GM21619 (cell line): ENCODE measurements around the gene SPDL1.

Source experiments
- ATAC-seq: cut with Tn5 transposase; IDR thresholded peaks from one replicate; pipeline ENCODE4 v1.9.1; 2021; ENCODE audit not compliant: unreplicated experiment

SPDL1 gene, protein sequence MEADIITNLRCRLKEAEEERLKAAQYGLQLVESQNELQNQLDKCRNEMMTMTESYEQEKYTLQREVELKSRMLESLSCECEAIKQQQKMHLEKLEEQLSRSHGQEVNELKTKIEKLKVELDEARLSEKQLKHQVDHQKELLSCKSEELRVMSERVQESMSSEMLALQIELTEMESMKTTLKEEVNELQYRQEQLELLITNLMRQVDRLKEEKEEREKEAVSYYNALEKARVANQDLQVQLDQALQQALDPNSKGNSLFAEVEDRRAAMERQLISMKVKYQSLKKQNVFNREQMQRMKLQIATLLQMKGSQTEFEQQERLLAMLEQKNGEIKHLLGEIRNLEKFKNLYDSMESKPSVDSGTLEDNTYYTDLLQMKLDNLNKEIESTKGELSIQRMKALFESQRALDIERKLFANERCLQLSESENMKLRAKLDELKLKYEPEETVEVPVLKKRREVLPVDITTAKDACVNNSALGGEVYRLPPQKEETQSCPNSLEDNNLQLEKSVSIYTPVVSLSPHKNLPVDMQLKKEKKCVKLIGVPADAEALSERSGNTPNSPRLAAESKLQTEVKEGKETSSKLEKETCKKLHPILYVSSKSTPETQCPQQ

GRCh38 chr5:169583424-169584220 lies at the start of gene SPDL1:
Gene SPDL1 (plus strand): TSS chr5:169583773. CDS start chr5:169588417, 4,644 bp downstream.
- peak; percentile 87 for ATAC-seq

- ATAC-seq: no peak
Observed at GRCh38 chr5:169534311-169534880, 49.2 kb upstream of the SPDL1 start.

GRCh38 chr5:169534939-169535338 lies 48.6 kb upstream of the SPDL1 start:
- ATAC-seq: no peak

- ATAC-seq: no peak
Observed at GRCh38 chr5:169538944-169539343, 44.6 kb upstream of the SPDL1 start.

GRCh38 chr5:169542811-169543210 lies 40.8 kb upstream of the SPDL1 start:
- no peak for ATAC-seq

- no peak for ATAC-seq
Observed at GRCh38 chr5:169544264-169544950, 39.2 kb upstream of the SPDL1 start.

GRCh38 chr5:169545762-169546161 lies 37.8 kb upstream of the SPDL1 start:
- ATAC-seq: peak; percentile 70

DNA sequence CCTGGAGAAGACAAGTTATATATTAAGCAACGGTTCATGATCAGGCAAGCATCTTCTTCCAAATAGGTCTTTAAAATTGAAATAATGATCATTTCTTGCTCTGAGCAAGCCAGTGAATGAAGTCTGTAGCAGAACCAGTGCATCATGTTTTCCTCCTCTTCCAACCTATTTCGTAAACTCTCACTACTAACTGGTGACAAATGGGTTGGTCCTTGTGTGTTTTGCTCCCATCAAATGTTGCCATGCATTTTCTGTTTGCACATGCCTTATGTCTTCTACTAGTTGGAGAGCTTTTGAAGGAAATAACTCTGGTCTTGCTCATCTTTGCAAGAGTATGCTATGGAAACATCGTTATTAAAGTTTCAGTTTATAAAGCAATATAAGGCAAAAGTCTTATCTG lies 37.2 kb upstream of the SPDL1 start:
- ATAC-seq: no peak

- ATAC-seq: no peak
Observed at GRCh38 chr5:169547508-169547907, 36.1 kb upstream of the SPDL1 start.

- ATAC-seq: no peak
Observed at GRCh38 chr5:169548315-169548714, 35.3 kb upstream of the SPDL1 start.

- no peak for ATAC-seq
Observed at GRCh38 chr5:169549453-169550100, 34.0 kb upstream of the SPDL1 start.

DNA sequence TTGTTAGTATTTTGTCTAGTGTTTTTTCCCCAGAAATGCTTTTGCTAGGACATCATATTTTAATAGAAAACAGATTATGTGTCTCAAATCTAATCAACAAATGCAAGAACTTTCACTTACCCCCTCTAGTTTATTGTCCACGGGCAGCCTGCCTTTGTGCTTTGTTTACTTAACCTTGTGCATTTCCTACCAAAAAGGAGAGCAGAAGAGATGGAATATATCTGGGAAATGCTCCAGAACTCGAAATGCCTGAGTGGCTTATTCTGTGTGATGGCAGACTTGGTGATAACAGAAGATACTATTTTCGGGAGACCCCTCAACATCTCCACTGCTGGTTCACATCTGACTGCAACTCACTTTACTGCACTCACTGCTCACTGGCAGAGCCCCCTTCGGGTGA lies 33.3 kb upstream of the SPDL1 start:
- ATAC-seq: no peak

GRCh38 chr5:169551146-169551545 lies 32.4 kb upstream of the SPDL1 start:
- ATAC-seq: no peak

DNA sequence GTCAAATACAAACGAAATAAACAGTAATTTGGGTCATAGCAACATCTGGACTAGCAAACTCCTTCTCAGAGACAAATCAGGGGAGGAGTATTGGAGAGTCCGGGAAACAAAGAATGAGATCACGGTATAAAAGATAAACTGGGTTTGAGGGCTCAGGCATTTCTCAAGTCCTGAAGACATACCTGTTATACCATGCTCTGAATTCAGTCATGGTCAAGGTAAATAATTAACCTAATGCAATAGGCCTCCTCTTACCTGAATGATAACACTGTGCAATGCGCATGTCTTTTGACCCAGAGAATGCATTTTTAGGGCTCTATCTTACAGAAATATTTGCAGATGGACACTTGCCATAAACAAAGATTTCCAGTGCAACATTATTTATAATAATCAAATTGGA lies 31.9 kb upstream of the SPDL1 start:
- ATAC-seq: no peak

GRCh38 chr5:169554251-169554650 lies 29.3 kb upstream of the SPDL1 start:
- peak; percentile 78 for ATAC-seq

- ATAC-seq: no peak
Observed at GRCh38 chr5:169557838-169558237, 25.7 kb upstream of the SPDL1 start.

- no peak for ATAC-seq
Observed at GRCh38 chr5:169561893-169562292, 21.7 kb upstream of the SPDL1 start.

- ATAC-seq: no peak
Observed at GRCh38 chr5:169563369-169563768, 20.2 kb upstream of the SPDL1 start.

DNA sequence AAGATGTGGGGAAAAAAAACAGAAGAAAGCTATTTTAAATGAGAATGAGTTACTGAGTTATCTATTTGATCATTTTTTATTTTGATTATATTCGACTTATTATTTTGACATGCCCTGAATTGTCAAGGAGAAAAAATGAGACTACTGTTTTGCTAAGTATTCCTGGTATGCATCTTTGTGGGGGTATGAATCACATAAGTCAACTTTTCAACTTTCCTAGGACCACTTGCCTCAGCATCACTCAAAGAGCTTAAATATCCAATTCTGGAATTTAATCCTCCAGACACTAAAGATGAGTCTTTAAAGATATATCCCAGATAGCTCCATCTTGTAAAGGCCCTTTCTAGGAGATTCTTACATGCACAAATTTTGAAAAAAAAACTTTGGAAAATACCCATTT lies 17.4 kb upstream of the SPDL1 start:
- no peak for ATAC-seq

DNA sequence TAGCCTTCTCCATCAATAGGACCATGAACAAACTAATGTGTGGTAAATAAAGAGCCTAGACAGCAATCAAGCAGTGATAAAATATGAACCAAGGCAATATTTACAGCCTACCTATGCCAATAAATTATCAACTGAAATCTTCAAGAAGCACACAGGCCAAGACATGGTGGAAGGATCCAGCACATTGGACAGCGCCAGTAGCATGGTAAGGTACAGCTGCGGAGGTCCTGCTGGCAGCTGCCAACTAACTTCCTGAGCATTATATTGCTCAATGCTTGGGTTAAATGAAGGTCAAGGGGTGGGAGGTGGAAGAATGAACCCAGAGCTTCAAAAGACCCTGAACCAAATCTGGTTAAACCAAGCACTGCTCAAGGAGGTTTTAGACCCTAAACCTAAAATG lies 16.5 kb upstream of the SPDL1 start:
- ATAC-seq: no peak
